Fibroblast of lung (primary cell): ENCODE measurements around the gene RPUSD4. TPM values are rescaled to one million over a fixed set of nuclear protein-coding genes. Genes with fewer than 3 reads are reported as not detected.

ENCODE experiments used
- DNase-seq, 2 donors: peaks; one replicate each; pipeline versions ENCODE4 v3.0.0 to v3.0.0-alpha.2; 2010; ENCODE audit warnings: low read depth in 2 of 2
- H2AFZ ChIP-seq: 2 replicates; pipeline ENCODE4 v1.5.1; 2012; ENCODE audit warnings: low read length, control low read depth, inconsistent platforms
- H3K27ac ChIP-seq: 2 replicates; pipeline ENCODE4 v1.5.1; 2011; ENCODE audit warnings: low read length, control low read depth; ENCODE audit not compliant: insufficient read depth
- H3K27me3 ChIP-seq: 2 replicates; pipeline ENCODE4 v1.5.1; 2011; ENCODE audit warnings: mild to moderate bottlenecking, low read length; ENCODE audit not compliant: control insufficient read depth, insufficient read depth
- H3K36me3 ChIP-seq: 2 replicates; pipeline ENCODE4 v1.5.1; 2011; ENCODE audit warnings: low read length; ENCODE audit not compliant: control insufficient read depth, insufficient read depth
- H3K4me1 ChIP-seq: 2 replicates; pipeline ENCODE4 v1.5.1; 2011; ENCODE audit warnings: low read length; ENCODE audit not compliant: control insufficient read depth, insufficient read depth; ENCODE audit errors: extremely low read depth
- H3K4me2 ChIP-seq: 2 replicates; pipeline ENCODE4 v1.5.1; 2011; ENCODE audit warnings: low read length, control low read depth; ENCODE audit not compliant: insufficient read depth; ENCODE audit errors: extremely low read depth
- H3K4me3 ChIP-seq, 4 experiments: fragments of 200-600 bp in 1 of 4; sonication (generic) in 1 of 4; replicated peaks in 1 of 4; 2 replicates each; pipeline ENCODE4 v1.5.1; 2011 to 2016; ENCODE audit warnings: low read length in 4 of 4, low read depth in 3 of 4, mild to moderate bottlenecking in 3 of 4, control low read depth in 2 of 4, inconsistent platforms in 1 of 4, mixed read lengths in 1 of 4; ENCODE audit not compliant: insufficient read depth in 1 of 4; ENCODE audit errors: control extremely low read depth in 1 of 4
- H3K79me2 ChIP-seq: 2 replicates; pipeline ENCODE4 v1.5.1; 2012; ENCODE audit warnings: mild to moderate bottlenecking, low read length, inconsistent platforms; ENCODE audit not compliant: control insufficient read depth, insufficient read depth
- H3K9ac ChIP-seq: 2 replicates; pipeline ENCODE4 v1.5.1; 2011; ENCODE audit warnings: mild to moderate bottlenecking, low read length, control low read depth; ENCODE audit not compliant: insufficient read depth
- H3K9me3 ChIP-seq: 2 replicates; pipeline ENCODE4 v1.5.1; 2012; ENCODE audit warnings: low read depth, low read length; ENCODE audit not compliant: control insufficient read depth, insufficient read depth
- H4K20me1 ChIP-seq: 2 replicates; pipeline ENCODE4 v1.5.1; 2011; ENCODE audit warnings: low read length; ENCODE audit not compliant: control insufficient read depth, insufficient read depth; ENCODE audit errors: extremely low read depth
- CTCF ChIP-seq, 2 donors: IDR thresholded peaks in 1 of 2; conservative IDR thresholded peaks in 1 of 2; 1 replicate in 1 of 2; 2 replicates in 1 of 2; pipeline ENCODE4 v1.5.1; 2011 to 2012; ENCODE audit warnings: low read length in 2 of 2, control low read depth in 1 of 2, inconsistent platforms in 1 of 2, low read depth in 1 of 2, mild to moderate bottlenecking in 1 of 2
- EZH2 ChIP-seq: IDR thresholded peaks from 2 replicates; pipeline ENCODE4 v1.5.1; 2012; ENCODE audit warnings: low read length, control low read depth, mild to moderate bottlenecking; ENCODE audit errors: missing control alignments
- polyA plus RNA-seq, 2 donors: library from polyadenylated mRNA; depleted of rRNA in 1 of 2; stranded (reverse) in 1 of 2; unstranded in 1 of 2; fragments of >200 nt; gene quantifications; 2 replicates each; pipeline ENCODE4 v1.2.1, GENCODE V29; 2011 to 2012; ENCODE audit warnings: missing spikeins in 1 of 2
- total RNA-seq: library from RNA; depleted of rRNA; stranded (reverse); fragments of >200 nt; gene quantifications from 2 replicates; pipeline ENCODE4 v1.2.1, GENCODE V29; 2014

The RPUSD4 gene
- total and polyA plus RNA-seq, 2 donors (not counting 1 experiment from before 2014, with no cell fraction given), result 16.3 to 26.9 TPM

GRCh38 chr11:126165757-126166156 lies 45.7 kb downstream of the RPUSD4 start:
- H2AFZ ChIP-seq, result no peak overlapping the region
- no peak overlapping the region for H3K9ac ChIP-seq
- TF ChIP-seq EZH2 (peak; percentile 29), CTCF (conservative IDR thresholded peaks at IDR 0.05 in 1 of 2, IDR thresholded peaks at IDR 0.05 in 1 of 2; ENCODE audit: low read depth in 1 of 2, low read length in 2 of 2) (no peak)
- H3K9me3 ChIP-seq, result no peaks in the 10 kb centered on the region
- no peaks in the 10 kb centered on the region for H4K20me1 ChIP-seq
- H3K79me2 ChIP-seq, result no peaks in the 10 kb centered on the region
- no peak for DNase-seq
- H3K4me2 ChIP-seq, result no peak overlapping the region
- H3K4me3 ChIP-seq, result no peak overlapping the region
- H3K4me1 ChIP-seq, result no peaks in the 10 kb centered on the region
- no peak overlapping the region for H3K27ac ChIP-seq
- no peaks in the 10 kb centered on the region for H3K36me3 ChIP-seq
- peaks cover 5% of the 10 kb centered on the region for H3K27me3 ChIP-seq

GRCh38 chr11:126165311-126165720 lies 46.1 kb downstream of the RPUSD4 start:
- no peak for DNase-seq
- Histone ChIP-seq H2AFZ (no peak overlapping the region), H3K27me3 (peaks cover 5% of the 10 kb centered on the region), H4K20me1 (no peaks in the 10 kb centered on the region), H3K4me1 (no peaks in the 10 kb centered on the region), H3K4me3 (no peak overlapping the region), H3K9me3 (no peaks in the 10 kb centered on the region), H3K27ac (no peak overlapping the region), H3K9ac (no peak overlapping the region), H3K36me3 (no peaks in the 10 kb centered on the region), H3K79me2 (no peaks in the 10 kb centered on the region), H3K4me2 (no peak overlapping the region)
- no peak for TF ChIP-seq EZH2
- TF ChIP-seq CTCF (conservative IDR thresholded peaks at IDR 0.05 in 1 of 2, IDR thresholded peaks at IDR 0.05 in 1 of 2; ENCODE audit: low read depth in 1 of 2, low read length in 2 of 2), result no peak

- no peaks in the 10 kb centered on the region for H4K20me1 ChIP-seq
- no peak overlapping the region for H3K4me2 ChIP-seq
- no peaks in the 10 kb centered on the region for H3K9me3 ChIP-seq
- no peak overlapping the region for H2AFZ ChIP-seq
- DNase-seq, result no peak
- no peaks in the 10 kb centered on the region for H3K4me1 ChIP-seq
- peaks cover 5% of the 10 kb centered on the region for H3K27me3 ChIP-seq
- TF ChIP-seq CTCF (conservative IDR thresholded peaks at IDR 0.05 in 1 of 2, IDR thresholded peaks at IDR 0.05 in 1 of 2; ENCODE audit: low read depth in 1 of 2, low read length in 2 of 2) (no peak), EZH2 (no peak)
- H3K36me3 ChIP-seq, result no peaks in the 10 kb centered on the region
- H3K27ac ChIP-seq, result no peak overlapping the region
- H3K9ac ChIP-seq, result no peak overlapping the region
- no peak overlapping the region for H3K4me3 ChIP-seq
- H3K79me2 ChIP-seq, result no peaks in the 10 kb centered on the region
Observed at GRCh38 chr11:126164781-126165180, 46.7 kb downstream of the RPUSD4 start.
